Limb (tissue), 2 donors: ENCODE measurements around the gene TANK.
A peak's percentile ranks its signal among the peaks of the same experiment; 100 is the strongest.

ENCODE experiments used
- DNase-seq, 2 donors: peaks; one replicate each; pipeline ENCODE4 v3.0.0-alpha.2; 2016; ENCODE audit errors: extremely low spot score in 2 of 2

Gene TANK, protein sequence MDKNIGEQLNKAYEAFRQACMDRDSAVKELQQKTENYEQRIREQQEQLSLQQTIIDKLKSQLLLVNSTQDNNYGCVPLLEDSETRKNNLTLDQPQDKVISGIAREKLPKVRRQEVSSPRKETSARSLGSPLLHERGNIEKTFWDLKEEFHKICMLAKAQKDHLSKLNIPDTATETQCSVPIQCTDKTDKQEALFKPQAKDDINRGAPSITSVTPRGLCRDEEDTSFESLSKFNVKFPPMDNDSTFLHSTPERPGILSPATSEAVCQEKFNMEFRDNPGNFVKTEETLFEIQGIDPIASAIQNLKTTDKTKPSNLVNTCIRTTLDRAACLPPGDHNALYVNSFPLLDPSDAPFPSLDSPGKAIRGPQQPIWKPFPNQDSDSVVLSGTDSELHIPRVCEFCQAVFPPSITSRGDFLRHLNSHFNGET

DNA sequence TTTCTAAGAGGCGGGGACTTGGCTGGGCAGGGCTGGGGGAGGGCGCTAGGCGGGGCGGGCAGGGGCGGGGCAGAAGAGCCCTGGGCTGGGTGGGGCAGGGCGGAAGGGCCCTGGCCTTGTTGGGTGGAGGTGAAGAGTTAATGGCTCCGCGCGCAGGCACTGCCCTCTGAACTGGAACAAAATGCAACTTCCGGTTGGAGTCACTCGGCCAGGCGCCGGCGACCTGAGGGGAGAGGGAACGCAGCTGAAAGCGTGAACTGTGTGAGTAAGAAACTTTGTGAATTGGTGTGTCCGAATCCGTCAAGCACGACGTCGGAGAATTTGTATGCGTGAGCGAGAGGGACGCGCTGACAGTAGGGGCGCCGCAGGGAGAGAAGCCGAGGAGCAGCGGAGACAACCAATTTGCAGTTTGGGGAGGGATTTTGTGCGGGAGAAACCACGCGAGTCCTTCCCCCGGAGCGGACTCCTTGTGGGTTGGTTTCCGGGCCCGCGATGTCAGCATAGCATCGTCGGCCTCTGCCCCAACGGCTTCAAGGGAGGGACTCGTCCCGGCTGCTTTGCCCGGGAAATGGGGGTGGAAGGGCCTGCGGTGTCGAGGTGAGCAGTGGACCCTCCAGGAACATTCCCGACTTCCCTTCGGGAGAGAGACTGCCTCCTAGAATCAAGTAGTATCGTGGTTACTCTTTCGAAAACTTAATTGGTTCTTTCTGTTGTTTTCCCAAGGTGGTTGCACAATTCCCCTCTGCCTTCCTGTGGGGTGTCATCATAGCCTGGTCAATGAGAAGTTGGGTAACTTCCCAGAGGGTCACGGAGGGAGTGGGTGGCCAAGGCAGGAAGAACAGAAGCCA is at the start of gene TANK:
TANK (plus strand) TSS at position 203 of the 848 bp plus-strand sequence. CDS start 19,235 bp downstream, outside the sequence.
- DNase-seq, result peak; percentile 90 to 91

DNA sequence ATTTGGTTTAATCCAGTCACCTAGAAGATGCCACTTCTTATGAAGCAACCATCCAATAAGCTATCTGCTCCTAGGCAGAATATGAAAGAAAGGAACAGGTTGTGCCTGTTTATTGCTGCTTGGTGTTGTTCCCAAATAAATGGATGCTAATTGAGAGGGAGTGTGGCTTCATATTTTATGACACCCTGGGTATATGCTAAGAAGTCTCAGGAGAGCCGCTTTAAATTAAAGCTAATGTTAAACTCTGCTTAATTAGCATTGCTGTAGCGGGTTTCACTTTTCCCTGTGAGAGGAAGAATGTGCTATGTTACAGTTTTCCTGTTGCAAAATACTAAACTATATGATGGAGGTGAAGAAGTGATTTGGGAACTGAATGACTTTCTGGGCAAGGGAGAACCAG is 48.7 kb upstream of the TANK start:
- DNase-seq, result no peak

DNA sequence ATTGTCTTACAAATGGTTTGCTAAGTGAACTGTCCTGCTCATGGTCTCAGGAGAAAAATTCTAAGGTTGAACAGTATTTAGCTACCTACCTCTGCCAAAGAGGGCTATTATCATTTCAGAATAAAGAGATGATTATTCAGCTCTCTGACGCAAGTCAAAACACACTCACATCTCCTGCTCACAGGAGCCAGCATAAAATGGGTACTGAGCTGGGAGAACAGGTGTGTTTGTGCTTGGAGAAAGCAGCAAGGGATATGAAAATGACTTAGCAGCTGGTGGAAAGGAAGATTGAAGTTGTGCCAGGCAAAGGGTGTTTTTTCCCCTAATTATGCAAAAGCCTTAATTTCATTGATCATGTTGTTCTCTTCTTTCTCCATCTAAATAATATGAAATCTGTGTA is 47.3 kb upstream of the TANK start:
- DNase-seq, result no peak

- no peak for DNase-seq
Measured at GRCh38 chr2:161113693-161114575, 46.3 kb upstream of the TANK start.

GRCh38 chr2:161115205-161115604 is 45.0 kb upstream of the TANK start:
- DNase-seq, result no peak

- DNase-seq, result no peak
Measured at GRCh38 chr2:161115605-161116380, 44.4 kb upstream of the TANK start.

- DNase-seq, result no peak
Measured at GRCh38 chr2:161116509-161116908, 43.7 kb upstream of the TANK start.

GRCh38 chr2:161117506-161117905 is 42.7 kb upstream of the TANK start:
- DNase-seq, result no peak

DNA sequence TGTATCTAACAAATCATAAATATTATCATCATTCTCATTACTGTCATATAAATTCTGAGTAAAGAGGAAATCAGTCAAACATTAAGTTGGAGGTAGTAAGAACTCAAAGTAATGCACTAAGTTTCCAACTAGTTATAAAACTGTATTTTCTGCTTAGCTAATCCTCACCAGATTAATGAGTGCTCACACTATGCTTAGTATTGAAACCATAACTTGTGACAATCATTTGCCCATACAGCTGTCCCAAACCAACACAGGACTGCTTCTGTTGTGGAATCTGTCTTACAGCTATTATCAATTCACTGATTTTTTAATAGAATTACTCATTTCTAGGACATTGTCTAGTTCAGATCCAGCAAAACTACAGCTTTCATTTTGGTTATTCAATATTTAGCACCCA is 41.5 kb upstream of the TANK start:
- no peak for DNase-seq

GRCh38 chr2:161119483-161119882 is 40.7 kb upstream of the TANK start:
- DNase-seq, result no peak

- DNase-seq, result no peak
Measured at GRCh38 chr2:161120775-161121174, 39.5 kb upstream of the TANK start.

DNA sequence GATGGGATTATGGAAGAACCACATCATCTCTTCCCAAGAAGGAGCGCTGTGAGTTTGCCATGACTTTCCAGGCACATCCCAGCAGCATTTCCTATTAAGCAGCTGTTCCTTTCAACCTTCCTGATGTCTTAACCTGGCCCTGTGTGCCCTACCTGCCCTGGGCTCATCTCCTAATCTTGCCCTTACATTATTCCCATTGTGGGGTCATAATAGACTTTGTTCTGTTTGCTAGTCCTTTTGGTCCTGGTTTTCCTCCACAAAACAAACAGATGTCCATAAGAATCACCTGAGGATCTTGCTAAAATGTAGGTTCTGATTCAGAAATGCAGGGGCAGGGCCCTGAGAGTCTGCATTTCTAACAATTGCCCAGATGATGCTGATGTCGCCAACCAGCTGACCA is 38.6 kb upstream of the TANK start:
- no peak for DNase-seq

GRCh38 chr2:161122772-161123530 is 37.3 kb upstream of the TANK start:
- DNase-seq, result peak in 1 of 2 donors; percentile 33

DNA sequence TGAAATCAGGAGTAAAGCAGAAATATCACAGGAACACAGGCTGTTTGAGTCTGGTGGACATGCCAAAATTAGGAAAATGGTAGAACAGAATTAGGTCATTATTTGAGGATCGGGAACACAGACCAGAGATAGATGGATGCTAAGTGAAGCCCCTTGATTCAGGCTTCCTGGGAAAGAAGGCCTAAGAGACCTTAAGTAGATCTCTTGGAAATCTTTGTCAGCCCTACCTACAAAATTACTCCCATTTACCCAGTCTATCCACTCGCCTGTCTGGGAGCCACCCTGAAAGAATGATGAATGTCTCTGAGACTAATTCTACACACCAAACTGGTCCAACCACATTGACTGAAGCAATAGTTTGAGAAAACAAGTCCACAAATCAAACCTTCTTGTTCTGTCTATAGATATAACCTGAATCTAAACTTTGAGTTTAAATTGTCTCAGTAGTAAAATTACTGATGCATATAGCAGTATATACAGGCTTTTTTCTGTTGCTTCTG is 36.6 kb upstream of the TANK start:
- DNase-seq, result no peak

DNA sequence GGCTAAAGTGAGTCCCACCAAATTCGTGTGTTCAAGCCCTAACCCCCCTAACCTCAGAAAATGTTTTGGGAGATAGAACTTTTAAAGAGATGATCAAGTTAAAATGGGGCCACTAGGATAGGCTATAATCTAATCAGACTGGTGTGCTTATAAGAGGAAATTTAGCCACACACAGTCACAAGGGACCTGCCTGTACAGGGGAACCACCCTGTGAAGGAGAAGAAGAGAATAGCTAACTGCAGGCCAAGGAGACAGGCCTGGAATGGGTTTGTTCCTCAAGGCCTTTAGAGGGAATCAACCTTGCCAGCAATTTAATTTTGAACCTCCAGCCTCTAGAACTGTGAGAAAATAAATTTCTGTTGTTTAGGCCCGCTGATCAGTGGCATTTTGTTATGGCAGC is 36.0 kb upstream of the TANK start:
- no peak for DNase-seq

- DNase-seq, result no peak
Measured at GRCh38 chr2:161128885-161129284, 31.3 kb upstream of the TANK start.

GRCh38 chr2:161130354-161130753 is 29.9 kb upstream of the TANK start:
- DNase-seq, result no peak

- DNase-seq, result no peak
Measured at GRCh38 chr2:161131074-161131680, 29.1 kb upstream of the TANK start.

- no peak for DNase-seq
Measured at GRCh38 chr2:161131804-161132203, 28.4 kb upstream of the TANK start.
